ENCODE results near the gene ZNF559. TPM values are rescaled to one million over a fixed set of nuclear protein-coding genes. Genes with fewer than 3 reads are reported as not detected.

Gene ZNF559
- total RNA-seq, 5 donors from 2014 or later (not counting 1 experiment from before 2014, with no cell fraction given) = 14.5 to 41.1 (median 34.7) TPM

DNA sequence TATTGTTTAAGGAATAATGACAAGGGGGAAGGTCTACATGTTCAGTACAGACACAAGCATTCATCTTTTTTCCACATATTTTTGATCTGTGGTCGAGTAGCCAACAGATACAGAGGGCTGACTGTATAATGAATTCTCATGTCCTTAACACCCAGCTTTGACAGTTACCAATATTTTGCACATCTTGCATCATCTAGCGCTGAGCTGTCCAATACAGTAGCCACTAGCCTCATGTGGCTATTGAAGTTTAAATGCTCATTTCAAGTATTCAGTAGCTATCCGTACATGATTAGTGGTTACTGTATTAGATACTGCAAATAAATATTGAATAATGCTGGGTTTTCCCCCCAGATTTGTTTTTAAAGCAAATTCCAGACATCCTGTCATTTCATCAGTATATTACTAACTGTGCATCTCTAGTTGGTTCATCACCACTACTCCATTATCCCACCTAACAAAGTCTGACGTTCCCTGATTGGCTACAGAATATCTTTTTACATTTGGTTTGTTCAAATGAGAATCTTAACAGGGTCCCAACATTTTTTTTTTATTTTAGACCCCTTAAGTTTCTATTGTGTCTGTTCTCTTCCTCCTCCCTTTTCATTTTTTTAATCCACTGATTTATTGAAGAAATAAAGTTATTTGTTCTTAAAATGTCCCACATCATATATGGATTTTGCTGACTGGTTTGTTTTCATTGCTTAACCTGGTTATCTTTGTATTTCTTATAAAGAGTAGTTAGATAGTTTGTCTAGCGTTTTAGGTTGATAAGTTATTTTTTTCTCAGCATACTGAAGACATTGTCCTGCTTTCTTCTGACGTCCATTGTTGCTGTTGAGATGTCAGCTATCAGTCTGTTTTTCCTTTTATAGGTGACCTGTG is 47.0 kb downstream of the ZNF559 start:
- peaks cover 31 to 78% (median 57%) of the 10 kb centered on the region in 3 donors for H3K9me3 Mint-ChIP-seq

DNA sequence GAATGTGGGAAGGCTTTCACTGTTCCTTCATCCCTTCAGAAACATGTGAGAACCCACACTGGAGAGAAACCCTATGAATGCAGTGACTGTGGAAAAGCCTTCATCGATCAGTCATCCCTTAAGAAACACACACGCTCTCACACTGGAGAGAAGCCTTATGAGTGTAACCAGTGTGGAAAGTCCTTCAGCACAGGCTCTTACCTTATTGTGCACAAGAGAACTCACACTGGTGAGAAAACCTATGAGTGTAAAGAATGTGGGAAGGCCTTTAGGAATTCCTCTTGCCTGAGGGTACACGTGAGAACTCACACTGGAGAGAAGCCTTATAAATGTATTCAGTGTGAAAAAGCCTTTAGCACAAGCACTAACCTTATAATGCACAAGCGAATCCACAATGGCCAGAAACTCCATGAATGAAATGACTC is 57.4 kb downstream of the ZNF559 start:
- Histone ChIP-seq H3K4me1 (ENCODE audit: control insufficient read depth in 1 of 2, extremely low read depth in 1 of 2, insufficient read depth in 2 of 2, low read length in 2 of 2) (no peaks in the 10 kb centered on the region), H3K4me3 (ENCODE audit: control insufficient read depth in 1 of 2, extremely low read depth in 1 of 2, low read length in 1 of 2) (peak overlapping the region in 1 of 2 donors; percentile 15), H3K27me3 (replicated peaks in 1 of 2; ENCODE audit: control insufficient read depth in 2 of 2, extremely low read depth in 1 of 2, insufficient read depth in 2 of 2, low read length in 1 of 2) (no peaks in the 10 kb centered on the region), H3K9me3 (peaks cover 77% of the 10 kb centered on the region), H3K27ac (ENCODE audit: low read length) (no peak overlapping the region), H3K36me3 (ENCODE audit: control insufficient read depth in 2 of 2, extremely low read depth in 1 of 2, insufficient read depth in 1 of 2, low read length in 1 of 2) (peaks cover 25 to 39% of the 10 kb centered on the region in 2 donors)
- POLR2A ChIA-PET = no interaction called here
- H3K4me1 Mint-ChIP-seq = no peaks in the 10 kb centered on the region
- peaks cover 83% of the 10 kb centered on the region for H3K36me3 Mint-ChIP-seq
- no peaks in the 10 kb centered on the region for H3K27me3 Mint-ChIP-seq
- peaks cover 13 to 69% (median 61%) of the 10 kb centered on the region in 3 donors for H3K9me3 Mint-ChIP-seq
- CTCF ChIA-PET = interaction anchor here in 1 of 2 donors (0.5 kb wide), 1 partner anchor 244 kb away, joined by 3 read pairs; no protein-coding TSS in a partner anchor
- H3K27ac Mint-ChIP-seq = no peak overlapping the region
- WGBS (ENCODE audit: insufficient coverage) = no CpG with 5 or more reads among the region's 4 CpGs
- ATAC-seq (replicated peaks in 1 of 4) = no peak
- no peak for DNase-seq
- no peak overlapping the region for H3K4me3 Mint-ChIP-seq

More for the DNA sequence above, 47.0 kb downstream of the ZNF559 start:
- Mint-ChIP-seq H3K4me1 (no peaks in the 10 kb centered on the region), H3K27me3 (no peaks in the 10 kb centered on the region), H3K4me3 (no peak overlapping the region), H3K27ac (no peak overlapping the region), H3K36me3 (peaks cover 60% of the 10 kb centered on the region)
- ATAC-seq (replicated peaks in 1 of 4) (no peak), DNase-seq (no peak)
- no peak overlapping the region for H3K27ac ChIP-seq (ENCODE audit: low read length)
- H3K36me3 ChIP-seq (ENCODE audit: control insufficient read depth in 2 of 2, extremely low read depth in 1 of 2, insufficient read depth in 1 of 2, low read length in 1 of 2) = peaks cover 0 to 8% of the 10 kb centered on the region in 2 donors
- 100% methylated on average over 1 of the region's 6 CpGs for WGBS (ENCODE audit: insufficient coverage)
- H3K4me1 ChIP-seq (ENCODE audit: control insufficient read depth in 1 of 2, extremely low read depth in 1 of 2, insufficient read depth in 2 of 2, low read length in 2 of 2) = no peaks in the 10 kb centered on the region
- peaks cover 17% of the 10 kb centered on the region for H3K9me3 ChIP-seq
- CTCF ChIA-PET = interaction anchor here in 1 of 2 donors (0.6 kb wide), 1 partner anchor 94 kb away, joined by 3 read pairs; no protein-coding TSS in a partner anchor
- POLR2A ChIA-PET = no interaction called here
- H3K27me3 ChIP-seq (replicated peaks in 1 of 2; ENCODE audit: control insufficient read depth in 2 of 2, extremely low read depth in 1 of 2, insufficient read depth in 2 of 2, low read length in 1 of 2) = no peaks in the 10 kb centered on the region
- no peak overlapping the region for H3K4me3 ChIP-seq (ENCODE audit: control insufficient read depth in 1 of 2, extremely low read depth in 1 of 2, low read length in 1 of 2)

Other genes with a start within 250 kb of the ZNF559 start
- gene OR1M1, start 237.1 kb upstream of the ZNF559 start, total RNA-seq = not detected
- not detected for gene OR7G2, start 216.7 kb upstream of the ZNF559 start, total RNA-seq
- not detected for gene OR7G1, start 208.4 kb upstream of the ZNF559 start, total RNA-seq
- not detected for gene OR7G3, start 197.2 kb upstream of the ZNF559 start, total RNA-seq
- 10 to 100 TPM; 46.8 to 77.9 (median 51.2) TPM for gene ZNF317, start 183.8 kb upstream of the ZNF559 start, total RNA-seq
- 1 to 10 TPM in 2 of 5 donors, not detected in 3; 1.4 to 1.6 TPM for gene OR7D2, start 145.2 kb upstream of the ZNF559 start, total RNA-seq
- not detected for gene OR7D4, start 104.6 kb upstream of the ZNF559 start, total RNA-seq
- not detected for gene OR7E24, start 73.2 kb upstream of the ZNF559 start, total RNA-seq
- 10 to 100 TPM; 11.3 to 23.0 (median 17.9) TPM for gene ZNF699, start 14.3 kb upstream of the ZNF559 start, total RNA-seq
- 1 to 10 TPM in 4 of 5 donors, under 1 TPM in 1; 0.89 to 2.1 (median 1.0) TPM for gene ZNF177, start 38.8 kb downstream of the ZNF559 start, total RNA-seq
- 100 to 1,000 TPM in 1 of 5 donors, 10 to 100 TPM in 4; 44.2 to 117 (median 71.1) TPM for gene ZNF266, start 111.4 kb downstream of the ZNF559 start, total RNA-seq
- not detected for gene ZNF560, start 174.4 kb downstream of the ZNF559 start, total RNA-seq
- 10 to 100 TPM in 4 of 5 donors, 1 to 10 TPM in 1; 8.3 to 18.1 (median 13.2) TPM for gene ZNF426, start 214.5 kb downstream of the ZNF559 start, total RNA-seq

Data from T-cell (primary cell).